ENCODE measurements around the gene NFAM1. TPM values are rescaled to one million over a fixed set of nuclear protein-coding genes. Genes with fewer than 3 reads are reported as not detected.

The NFAM1 gene
- total and polyA plus RNA-seq, 2 donors (not counting 3 experiments of a cell fraction or from before 2014, with no cell fraction given) = not detected

DNA sequence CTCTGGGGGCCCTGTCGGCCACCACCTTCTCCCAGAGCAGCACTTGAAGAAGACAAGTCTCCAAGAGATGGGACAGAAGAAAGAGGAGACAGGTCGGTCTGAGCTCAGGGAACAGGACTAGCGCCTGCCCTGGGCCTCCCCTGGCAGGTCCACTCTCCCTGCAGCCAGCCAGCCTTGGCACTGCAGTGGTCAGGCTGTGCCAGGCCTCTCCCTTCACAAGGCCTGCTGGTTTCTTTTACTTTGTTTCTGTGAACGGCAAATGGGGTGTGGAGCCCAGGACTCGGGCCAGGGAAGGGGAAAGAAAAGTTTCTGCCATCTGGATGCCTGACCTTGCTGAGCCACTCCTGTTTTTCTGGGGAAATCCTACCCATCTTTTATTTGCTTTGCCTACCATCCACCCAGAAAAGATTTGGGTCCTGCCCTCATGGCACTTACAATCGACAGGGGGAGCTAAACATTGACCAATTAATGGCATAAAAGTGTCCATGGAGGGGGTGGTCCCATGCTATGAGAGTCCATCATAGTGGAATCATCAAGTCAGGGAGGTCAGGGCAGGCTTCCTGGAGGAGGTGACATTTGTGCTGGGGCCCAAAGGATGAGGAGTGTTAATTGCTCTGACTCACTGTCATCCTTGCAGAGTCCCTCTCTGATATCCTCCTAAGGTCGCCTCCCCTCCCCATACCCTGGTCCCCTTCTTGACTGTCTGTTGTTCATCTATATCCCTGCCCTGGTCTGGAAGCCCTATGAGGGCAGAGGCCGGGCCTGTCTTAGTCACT, 65.2 kb downstream of the NFAM1 start:
- Histone ChIP-seq H3K36me3 (ENCODE audit: control insufficient read depth in 2 of 2, extremely low read depth in 1 of 2, insufficient read depth in 2 of 2, low read length in 2 of 2) (no peaks in the 10 kb centered on the region), H3K4me3 (replicated peaks in 1 of 3; ENCODE audit: insufficient read depth in 1 of 3, low read depth in 1 of 3, low read length in 3 of 3) (no peak overlapping the region), H3K9me1 (replicated peaks; ENCODE audit: control insufficient read depth, extremely low read depth, insufficient read depth, low read length) (no peaks in the 10 kb centered on the region), H3K9me3 (replicated peaks; ENCODE audit: control insufficient read depth, insufficient read depth, low read length) (no peaks in the 10 kb centered on the region), H3K4me2 (ENCODE audit: insufficient read depth, low read length) (no peak overlapping the region), H3K4me1 (ENCODE audit: control insufficient read depth, extremely low read depth, insufficient read depth, low read length) (peaks cover 16% of the 10 kb centered on the region), H3K27me3 (ENCODE audit: control insufficient read depth in 2 of 2, insufficient read depth in 2 of 2, low read length in 2 of 2) (peaks cover 43 to 44% of the 10 kb centered on the region in 2 experiments), H3K27ac (ENCODE audit: insufficient read depth, low read depth, low read length) (no peak overlapping the region), H4K20me1 (replicated peaks; ENCODE audit: control insufficient read depth, extremely low read depth, insufficient read depth, low read length) (no peaks in the 10 kb centered on the region), H3K79me2 (ENCODE audit: control insufficient read depth, insufficient read depth, low read length) (no peaks in the 10 kb centered on the region), H3K9ac (replicated peaks; ENCODE audit: extremely low read depth, insufficient read depth, low read length) (no peak overlapping the region), H2AFZ (ENCODE audit: low read depth, low read length) (no peak overlapping the region)
- no peak for TF ChIP-seq POLR2AphosphoS5 (IDR thresholded peaks at IDR 0.05; ENCODE audit: insufficient read depth, low read depth, low read length)
- no peak for TF ChIP-seq POLR2A (IDR thresholded peaks at IDR 0.05; ENCODE audit: low read depth, low read length)
- no peak for TF ChIP-seq FOS (IDR thresholded peaks at IDR 0.05; ENCODE audit: borderline replicate concordance, insufficient read depth, low read length)
- no peak for TF ChIP-seq EZH2 (IDR thresholded peaks at IDR 0.05; ENCODE audit: borderline replicate concordance, low read depth, low read length, severe bottlenecking)
- no peak for TF ChIP-seq JUN (IDR thresholded peaks at IDR 0.05; ENCODE audit: borderline replicate concordance, insufficient read depth, insufficient read length, low read depth)
- TF ChIP-seq, protein P1, sequence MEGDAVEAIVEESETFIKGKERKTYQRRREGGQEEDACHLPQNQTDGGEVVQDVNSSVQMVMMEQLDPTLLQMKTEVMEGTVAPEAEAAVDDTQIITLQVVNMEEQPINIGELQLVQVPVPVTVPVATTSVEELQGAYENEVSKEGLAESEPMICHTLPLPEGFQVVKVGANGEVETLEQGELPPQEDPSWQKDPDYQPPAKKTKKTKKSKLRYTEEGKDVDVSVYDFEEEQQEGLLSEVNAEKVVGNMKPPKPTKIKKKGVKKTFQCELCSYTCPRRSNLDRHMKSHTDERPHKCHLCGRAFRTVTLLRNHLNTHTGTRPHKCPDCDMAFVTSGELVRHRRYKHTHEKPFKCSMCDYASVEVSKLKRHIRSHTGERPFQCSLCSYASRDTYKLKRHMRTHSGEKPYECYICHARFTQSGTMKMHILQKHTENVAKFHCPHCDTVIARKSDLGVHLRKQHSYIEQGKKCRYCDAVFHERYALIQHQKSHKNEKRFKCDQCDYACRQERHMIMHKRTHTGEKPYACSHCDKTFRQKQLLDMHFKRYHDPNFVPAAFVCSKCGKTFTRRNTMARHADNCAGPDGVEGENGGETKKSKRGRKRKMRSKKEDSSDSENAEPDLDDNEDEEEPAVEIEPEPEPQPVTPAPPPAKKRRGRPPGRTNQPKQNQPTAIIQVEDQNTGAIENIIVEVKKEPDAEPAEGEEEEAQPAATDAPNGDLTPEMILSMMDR (IDR thresholded peaks at IDR 0.05; ENCODE audit: extremely low read depth in 1 of 2, insufficient read depth in 1 of 2, low read depth in 1 of 2, low read length in 2 of 2) = no peak
- TF ChIP-seq GATA2 (IDR thresholded peaks at IDR 0.05; ENCODE audit: insufficient read depth, insufficient read length, low read depth, low read length) = no peak
- TF ChIP-seq MAX (IDR thresholded peaks at IDR 0.05; ENCODE audit: insufficient read depth, insufficient read length) = no peak
- no peak for TF ChIP-seq MYC (IDR thresholded peaks at IDR 0.05; ENCODE audit: low read depth, low read length)
- intact Hi-C loops (cut with micrococcal nuclease) (no loop called here), dilution Hi-C loops (cut with MboI; ENCODE audit: extremely low pct_ligation_motif_present, low sequenced_read_pairs) (no loop called here)
- POLR2A ChIA-PET = no interaction called here
- no TSS peak for BruUV-seq (replicated peaks)
- DNase-seq (ENCODE audit: low read depth, low spot score) = no peak
- CTCF ChIA-PET = interaction anchor here (1.6 kb wide), 1 partner anchor 77 kb away, joined by 3 read pairs; no protein-coding TSS in a partner anchor
- no peak for FAIRE-seq

Measured in endothelial cell of umbilical vein (primary cell).